Colonic mucosa (tissue), 4 donors: ENCODE data around the gene MED31. TPM values are rescaled to one million over a fixed set of nuclear protein-coding genes. Genes with fewer than 3 reads are reported as not detected.
A peak's percentile ranks its signal among the peaks of the same experiment; 100 is the strongest.
"Not testable (repeated sequence)": the region's sequence is repeated elsewhere in the genome, so short reads cannot be mapped to it uniquely, and the experiment has no call there.

ENCODE experiments used
- DNase-seq: peaks from one replicate; pipeline ENCODE4 v3.0.0-alpha.2; 2020
- H3K27ac ChIP-seq: fragments of 200-600 bp; one replicate; pipeline ENCODE4 v1.8.0; 2021
- H3K27me3 ChIP-seq: fragments of 200-600 bp; one replicate; pipeline ENCODE4 v1.8.0; 2021
- H3K36me3 ChIP-seq: fragments of 200-600 bp; one replicate; pipeline ENCODE4 v1.8.0; 2021
- H3K4me1 ChIP-seq: fragments of 200-600 bp; one replicate; pipeline ENCODE4 v1.8.0; 2021; ENCODE audit warnings: mild to moderate bottlenecking
- H3K4me3 ChIP-seq: fragments of 200-600 bp; one replicate; pipeline ENCODE4 v1.8.0; 2021
- H3K9ac ChIP-seq, 2 donors: one replicate each; pipeline ENCODE4 v1.7.0; 2013; ENCODE audit warnings: control low read depth in 2 of 2, low read depth in 2 of 2, low read length in 2 of 2
- H3K9me3 ChIP-seq: fragments of 200-600 bp; one replicate; pipeline ENCODE4 v1.8.0; 2021
- CTCF ChIP-seq: fragments of 200-600 bp; IDR thresholded peaks from one replicate; pipeline ENCODE4 v1.8.0; 2022; ENCODE audit warnings: antibody characterized with exemption, mild to moderate bottlenecking
- intact Hi-C: fragments of 100-400 bp; cut with DNase I; formaldehyde crosslinking; loops from one replicate; pipeline ENCODE4 v1.14.1; 2022
- total RNA-seq, 2 donors: library from RNA; stranded (reverse); fragmentation: NEBNext Ultra II Directional in 1 of 2; extraction: Animal tissue kit (Norgen Biotek cat#: 25700) in 1 of 2; gene quantifications; one replicate each; pipeline ENCODE4 v1.2.1, GENCODE V29; 2021
- donor health status: healthy.
- donor health status: DM: no; HTN: no; CAD: no.
- donor health status: DM: no; HTN: no; CAD: no.

MED31 gene
- total RNA-seq, 2 donors from 2014 or later = 14.3 to 15.2 TPM

GRCh38 chr17:6660101-6660500 lies 8.7 kb upstream of the MED31 start:
- H3K9ac ChIP-seq = no peak overlapping the region
- intact Hi-C loops = loop anchor here (10.0 kb wide), 1 partner anchor 175 kb away; the partner anchor contains the start of gene TEKT1
- no peak for DNase-seq
- H3K4me3 ChIP-seq = no peak overlapping the region
- H3K9me3 ChIP-seq = no peaks in the 10 kb centered on the region
- no peaks in the 10 kb centered on the region for H3K4me1 ChIP-seq
- no peak for TF ChIP-seq CTCF
- H3K27me3 ChIP-seq = peaks cover 3% of the 10 kb centered on the region
- H3K27ac ChIP-seq = no peak overlapping the region
- no peaks in the 10 kb centered on the region for H3K36me3 ChIP-seq

- H3K27me3 ChIP-seq, H3K9me3 ChIP-seq, H3K9ac ChIP-seq, H3K36me3 ChIP-seq, DNase-seq, intact Hi-C loops, H3K4me1 ChIP-seq, H3K4me3 ChIP-seq, H3K27ac ChIP-seq: not testable (repeated sequence)
Observed at GRCh38 chr17:6658411-6658810, 7.0 kb upstream of the MED31 start.

- intact Hi-C loops = no loop called here
- no peaks in the 10 kb centered on the region for H3K9me3 ChIP-seq
- no peaks in the 10 kb centered on the region for H3K4me1 ChIP-seq
- DNase-seq = no peak
- peaks cover 10% of the 10 kb centered on the region for H3K27me3 ChIP-seq
- no peak overlapping the region for H3K27ac ChIP-seq
- TF ChIP-seq CTCF = no peak
- H3K36me3 ChIP-seq = no peaks in the 10 kb centered on the region
- H3K4me3 ChIP-seq = no peak overlapping the region
- H3K9ac ChIP-seq = no peak overlapping the region
Observed at GRCh38 chr17:6657633-6658287, 6.4 kb upstream of the MED31 start.

DNA sequence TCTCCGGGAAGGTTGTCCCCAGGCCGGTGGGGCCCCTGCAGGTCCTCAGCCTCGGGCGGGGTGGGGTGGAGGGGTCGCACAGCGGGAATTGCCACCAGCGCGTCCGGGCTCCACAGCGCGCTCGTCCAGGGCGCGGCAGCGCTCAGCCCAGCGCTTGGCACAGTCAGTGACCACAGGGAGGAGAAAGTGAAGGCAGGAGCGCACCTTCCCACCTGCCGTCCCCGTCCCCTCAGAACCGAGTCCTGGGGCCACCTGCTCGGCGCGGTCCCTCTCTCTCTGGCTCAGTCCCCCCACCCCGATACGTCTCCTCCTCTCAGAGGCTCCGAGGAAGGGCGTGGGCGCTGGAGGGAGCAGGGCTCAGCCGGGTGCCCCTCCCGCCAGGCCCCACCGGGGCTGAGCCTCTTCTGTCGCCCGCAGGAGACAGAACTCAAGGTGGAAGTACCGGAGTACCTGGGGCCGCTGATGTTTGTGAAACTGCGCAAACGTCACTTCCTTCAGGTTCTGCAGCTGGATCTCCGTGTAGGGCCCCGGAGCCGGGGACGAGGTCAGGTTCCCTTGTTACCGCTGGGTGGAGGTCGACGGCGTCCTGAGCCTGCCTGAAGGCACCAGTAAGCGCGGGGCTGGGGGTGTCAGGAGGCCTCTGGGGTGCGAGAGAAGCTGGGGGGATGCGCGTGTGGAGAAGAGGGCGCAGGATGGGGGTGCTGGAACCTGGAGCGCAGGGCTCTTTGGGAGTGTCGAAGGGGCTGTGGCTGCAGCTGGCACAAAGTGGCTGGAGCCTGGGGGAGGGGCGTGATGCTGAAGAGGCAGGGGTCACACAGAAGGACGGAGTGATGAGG lies 5.6 kb upstream of the MED31 start:
- H3K27me3 ChIP-seq, H3K27ac ChIP-seq, H3K36me3 ChIP-seq, H3K9me3 ChIP-seq, H3K4me3 ChIP-seq, DNase-seq, intact Hi-C loops, H3K9ac ChIP-seq, H3K4me1 ChIP-seq: not testable (repeated sequence)

- H3K9ac ChIP-seq, DNase-seq, H3K9me3 ChIP-seq, H3K27ac ChIP-seq, H3K4me3 ChIP-seq, H3K27me3 ChIP-seq, H3K36me3 ChIP-seq, H3K4me1 ChIP-seq, intact Hi-C loops: not testable (repeated sequence)
Observed at GRCh38 chr17:6655732-6656361, 4.4 kb upstream of the MED31 start.

DNA sequence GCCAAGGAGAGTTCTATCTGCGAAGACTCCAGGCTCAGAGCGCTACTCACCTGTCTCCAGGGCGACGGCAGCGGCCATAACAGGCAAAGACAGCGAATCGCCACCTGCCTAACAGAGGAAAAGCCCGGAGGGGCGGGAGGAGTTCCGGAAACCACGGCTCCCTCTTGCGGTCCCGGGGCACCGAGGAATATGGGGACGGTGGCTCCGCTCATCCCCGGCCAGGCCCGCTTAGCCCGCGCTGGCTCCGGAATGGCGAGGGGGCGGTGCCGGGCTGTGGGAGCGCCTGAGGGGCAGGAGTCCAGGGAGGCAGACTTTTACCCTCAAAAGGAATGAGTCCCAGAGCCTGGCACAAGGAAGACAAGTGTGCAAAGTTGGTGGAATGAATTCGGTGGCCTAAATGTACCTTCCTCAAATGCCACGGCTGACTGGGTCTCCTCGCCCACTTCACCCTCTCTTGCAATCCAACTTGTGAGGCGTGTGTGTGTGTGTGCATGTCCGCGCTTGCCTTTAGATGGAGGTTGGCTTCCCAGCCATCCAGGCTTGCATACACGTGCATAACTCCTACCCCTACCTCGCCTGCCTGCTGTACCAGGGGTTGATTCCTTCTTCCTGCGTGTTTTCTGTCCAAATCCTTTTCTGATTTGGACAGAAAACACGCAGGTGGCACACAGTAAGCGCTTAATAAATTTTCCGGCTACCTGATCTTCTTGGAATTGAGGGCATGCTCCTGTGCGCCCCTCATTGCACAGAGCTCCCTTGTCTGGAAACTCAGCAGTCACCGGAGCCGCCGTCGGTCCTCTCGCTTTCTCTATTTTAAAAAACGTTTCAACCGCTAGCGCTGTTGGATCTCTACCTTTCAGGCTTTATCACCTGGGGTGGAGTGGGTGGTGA lies 3.7 kb upstream of the MED31 start:
- H3K9me3 ChIP-seq = no peaks in the 10 kb centered on the region
- H3K36me3 ChIP-seq = no peaks in the 10 kb centered on the region
- no peak for TF ChIP-seq CTCF
- no peak overlapping the region for H3K4me3 ChIP-seq
- H3K4me1 ChIP-seq = peaks cover 8% of the 10 kb centered on the region
- DNase-seq = peak; percentile 75
- intact Hi-C loops = no loop called here
- H3K27ac ChIP-seq = no peak overlapping the region
- no peak overlapping the region for H3K9ac ChIP-seq
- H3K27me3 ChIP-seq = peaks cover 10% of the 10 kb centered on the region
